Lung (tissue), 12 donors: Measurements from ENCODE around the gene CLIP3. TPM values are rescaled to one million over a fixed set of nuclear protein-coding genes. Genes with fewer than 3 reads are reported as not detected.
A peak's percentile ranks its signal among the peaks of the same experiment; 100 is the strongest.

ENCODE experiments used
- ATAC-seq: fragments of 200-7000 bp; cut with Tn5 transposase; one replicate; pipeline ENCODE4 v1.9.1; 2020; ENCODE audit warnings: moderate number of reproducible peaks; ENCODE audit not compliant: insufficient read depth, low FRiP score
- DNase-seq, 3 donors: peaks; one replicate each; pipeline ENCODE4 v3.0.0-alpha.2; 2013 to 2017
- H3K27ac ChIP-seq, 2 donors: one replicate each; pipeline ENCODE4 v1.5.1; 2013; ENCODE audit warnings: mild to moderate bottlenecking in 2 of 2, moderate library complexity in 2 of 2, control low read depth in 1 of 2, inconsistent platforms in 1 of 2, low read depth in 1 of 2, low read length in 1 of 2
- H3K27me3 ChIP-seq, 3 donors: one replicate each; pipeline ENCODE4 v1.5.1; 2013; ENCODE audit warnings: low read length in 2 of 3; ENCODE audit not compliant: control insufficient read depth in 3 of 3, insufficient read depth in 3 of 3
- H3K36me3 ChIP-seq, 4 donors: one replicate each; pipeline ENCODE4 v1.5.1; 2013; ENCODE audit warnings: low read length in 4 of 4, mild to moderate bottlenecking in 1 of 4, moderate library complexity in 1 of 4; ENCODE audit not compliant: control insufficient read depth in 4 of 4, insufficient read depth in 4 of 4
- H3K4me1 ChIP-seq, 5 donors: one replicate each; pipeline ENCODE4 v1.5.1; 2013; ENCODE audit warnings: low read length in 5 of 5, mild to moderate bottlenecking in 2 of 5, moderate library complexity in 1 of 5; ENCODE audit not compliant: control insufficient read depth in 5 of 5, insufficient read depth in 5 of 5
- H3K4me3 ChIP-seq: one replicate; pipeline ENCODE4 v1.5.1; 2013; ENCODE audit warnings: mild to moderate bottlenecking, control low read depth, moderate library complexity
- H3K9ac ChIP-seq, 2 donors: one replicate each; pipeline ENCODE4 v1.5.1; 2013; ENCODE audit warnings: low read length in 2 of 2, control low read depth in 1 of 2; ENCODE audit not compliant: insufficient read depth in 1 of 2
- H3K9me3 ChIP-seq, 4 donors: one replicate each; pipeline ENCODE4 v1.5.1; 2013; ENCODE audit warnings: low read length in 3 of 4, mild to moderate bottlenecking in 1 of 4, moderate library complexity in 1 of 4; ENCODE audit not compliant: control insufficient read depth in 4 of 4, insufficient read depth in 3 of 4
- WGBS, 2 donors: extraction: QIAGEN DNeasy Blood & Tissue Kit; methylation state at CpG; one replicate each; pipeline ENCODE4 v1.1.7; 2013; 5-methylcytosine and 5-hydroxymethylcytosine counted together
- polyA plus RNA-seq, 2 donors: library from polyadenylated mRNA; stranded (reverse); fragments of 200-250 nt; gene quantifications; one replicate each; pipeline ENCODE4 v1.2.1, GENCODE V29; 2013
- total RNA-seq, 2 donors: library from RNA; depleted of rRNA in 1 of 2; stranded (reverse); fragments of >200 nt in 1 of 2; gene quantifications; one replicate each; pipeline ENCODE4 v1.2.1, GENCODE V29; 2014 to 2021
- TF ChIP-seq, protein P1 (sequence below): IDR thresholded peaks from 2 replicates; pipeline ENCODE4 v1.5.1; 2012; ENCODE audit warnings: mild to moderate bottlenecking; ENCODE audit errors: control extremely low read depth, extremely low read depth
- donor health status: control.
- donor health status: control.
- donor health status: Bipolar disorder and iron deficiency.
- donor health status: healthy.
- donor health status: DM: yes; HTN: yes; CAD: no.

CLIP3 gene
- total and polyA plus RNA-seq, 4 donors: 1.6 to 17.6 (median 5.3) TPM

DNA sequence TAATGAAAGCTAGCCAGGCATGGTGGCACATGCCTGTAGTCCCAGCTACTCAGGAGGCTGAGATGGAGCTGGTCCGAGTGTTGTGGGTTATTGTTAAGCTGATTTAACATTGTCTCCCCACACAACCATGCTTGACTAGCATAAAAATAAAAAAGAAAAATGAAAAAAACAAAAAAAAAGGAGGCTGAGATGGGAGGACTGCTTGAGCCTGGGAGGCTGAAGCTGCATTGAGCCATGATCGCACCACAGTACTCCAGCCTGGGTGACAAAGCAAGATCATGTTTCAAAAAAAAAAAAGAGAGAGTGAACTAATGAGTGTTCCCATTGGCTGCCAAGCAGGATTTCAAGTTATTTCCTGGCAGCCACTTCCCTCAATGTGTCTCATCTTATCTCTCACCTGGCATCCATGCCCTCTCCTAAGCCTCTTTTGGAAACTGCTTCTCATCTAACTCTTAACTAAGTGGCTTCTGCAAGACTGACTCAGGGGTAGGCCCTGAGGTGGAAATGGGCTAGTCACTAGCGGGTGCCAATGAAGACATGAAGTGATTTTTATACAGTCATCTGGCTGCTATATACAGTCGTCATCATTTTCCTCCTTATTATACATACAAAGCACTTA is 16.5 kb upstream of the CLIP3 start:
- Histone ChIP-seq H3K36me3 (no peaks in the 10 kb centered on the region), H3K9me3 (no peaks in the 10 kb centered on the region), H3K4me1 (no peaks in the 10 kb centered on the region), H3K27me3 (no peaks in the 10 kb centered on the region), H3K9ac (no peak overlapping the region), H3K4me3 (no peak overlapping the region), H3K27ac (no peak overlapping the region)
- ATAC-seq: no peak
- TF ChIP-seq, protein P1, sequence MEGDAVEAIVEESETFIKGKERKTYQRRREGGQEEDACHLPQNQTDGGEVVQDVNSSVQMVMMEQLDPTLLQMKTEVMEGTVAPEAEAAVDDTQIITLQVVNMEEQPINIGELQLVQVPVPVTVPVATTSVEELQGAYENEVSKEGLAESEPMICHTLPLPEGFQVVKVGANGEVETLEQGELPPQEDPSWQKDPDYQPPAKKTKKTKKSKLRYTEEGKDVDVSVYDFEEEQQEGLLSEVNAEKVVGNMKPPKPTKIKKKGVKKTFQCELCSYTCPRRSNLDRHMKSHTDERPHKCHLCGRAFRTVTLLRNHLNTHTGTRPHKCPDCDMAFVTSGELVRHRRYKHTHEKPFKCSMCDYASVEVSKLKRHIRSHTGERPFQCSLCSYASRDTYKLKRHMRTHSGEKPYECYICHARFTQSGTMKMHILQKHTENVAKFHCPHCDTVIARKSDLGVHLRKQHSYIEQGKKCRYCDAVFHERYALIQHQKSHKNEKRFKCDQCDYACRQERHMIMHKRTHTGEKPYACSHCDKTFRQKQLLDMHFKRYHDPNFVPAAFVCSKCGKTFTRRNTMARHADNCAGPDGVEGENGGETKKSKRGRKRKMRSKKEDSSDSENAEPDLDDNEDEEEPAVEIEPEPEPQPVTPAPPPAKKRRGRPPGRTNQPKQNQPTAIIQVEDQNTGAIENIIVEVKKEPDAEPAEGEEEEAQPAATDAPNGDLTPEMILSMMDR: no peak
- WGBS, 2 donors: 93 to 95% methylated on average over 4 of the region's 4 CpGs
- DNase-seq: no peak

DNA sequence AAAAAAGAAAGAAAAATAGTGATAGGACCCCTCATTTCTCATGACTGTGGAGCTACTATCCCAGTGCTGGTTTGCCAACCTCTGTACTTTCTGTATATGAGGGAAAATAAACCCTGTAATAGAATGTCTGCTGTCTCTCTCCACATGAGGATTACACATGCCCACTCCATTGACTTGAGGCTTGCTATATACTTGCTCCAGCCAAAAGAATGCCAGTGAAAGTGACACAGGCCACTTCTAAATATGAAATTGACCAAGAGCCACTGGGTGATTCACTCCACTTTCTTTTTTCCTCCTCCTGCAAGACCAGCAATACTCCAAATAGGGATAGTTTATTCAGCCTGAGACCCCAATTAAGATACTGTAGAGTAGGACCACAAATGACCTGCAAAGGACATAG is 15.2 kb upstream of the CLIP3 start:
- DNase-seq (no peak), ATAC-seq (no peak)
- H3K4me3 ChIP-seq: no peak overlapping the region
- no peak overlapping the region for H3K9ac ChIP-seq
- no peaks in the 10 kb centered on the region for H3K27me3 ChIP-seq
- no peaks in the 10 kb centered on the region for H3K4me1 ChIP-seq
- H3K9me3 ChIP-seq: no peaks in the 10 kb centered on the region
- TF ChIP-seq, protein P1: no peak
- H3K36me3 ChIP-seq: no peaks in the 10 kb centered on the region
- H3K27ac ChIP-seq: no peak overlapping the region

DNA sequence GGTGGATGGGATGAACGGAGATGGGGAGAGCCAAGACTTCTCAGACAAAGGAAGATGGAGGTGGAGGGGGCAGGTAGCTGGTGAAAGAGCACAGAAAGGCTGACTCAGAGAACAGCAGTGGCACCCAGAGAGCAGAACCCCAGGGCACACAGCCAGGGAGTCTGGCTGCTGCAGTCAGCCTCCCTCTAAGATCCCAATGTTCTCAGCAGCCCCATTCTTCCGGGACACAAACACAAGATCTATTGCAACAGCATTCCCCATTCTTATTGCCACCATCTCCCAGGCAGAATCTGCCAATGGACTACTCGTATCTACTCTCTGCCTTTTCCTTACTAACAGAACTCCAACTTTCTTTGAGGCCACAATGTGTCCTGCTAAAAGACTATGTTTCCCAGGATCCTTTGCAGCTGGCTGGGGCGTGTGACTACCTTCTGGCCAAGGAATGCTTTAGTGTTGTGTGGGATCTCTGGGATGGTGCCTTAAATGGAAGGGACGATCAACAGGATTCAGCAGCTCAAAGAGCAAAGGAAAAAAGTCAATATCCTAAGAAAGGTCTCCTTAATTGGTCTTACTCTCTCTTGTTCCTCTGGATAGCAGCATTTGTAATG is 13.9 kb upstream of the CLIP3 start:
- ATAC-seq (no peak), DNase-seq (no peak)
- Histone ChIP-seq H3K27me3 (no peaks in the 10 kb centered on the region), H3K9ac (no peak overlapping the region), H3K36me3 (no peaks in the 10 kb centered on the region), H3K4me3 (no peak overlapping the region), H3K27ac (no peak overlapping the region), H3K9me3 (no peaks in the 10 kb centered on the region), H3K4me1 (peaks cover 0 to 2% (median 0%) of the 10 kb centered on the region in 5 donors)
- 92 to 95% methylated on average over 5 of the region's 5 CpGs for WGBS, 2 donors
- TF ChIP-seq, protein P1: no peak

DNA sequence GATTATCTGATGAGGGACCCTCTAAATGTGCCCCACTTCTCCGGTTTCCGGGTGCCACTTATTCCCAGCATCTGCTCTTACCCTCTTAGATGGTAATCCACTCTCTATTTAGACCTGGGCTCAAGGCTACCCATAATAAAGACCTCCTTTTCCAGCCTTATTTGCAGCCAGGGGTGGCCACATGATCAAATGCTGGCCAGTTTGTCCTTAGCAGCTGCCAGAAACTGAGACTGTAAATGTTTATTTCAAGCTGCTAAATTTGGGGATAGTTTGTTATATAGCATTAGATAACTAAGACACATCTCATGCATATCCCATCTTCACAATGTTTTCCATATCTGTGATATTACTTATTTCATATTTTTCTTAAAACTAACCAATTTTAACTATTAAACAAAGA is 11.3 kb upstream of the CLIP3 start:
- Histone ChIP-seq H3K36me3 (peaks cover 0 to 4% (median 0%) of the 10 kb centered on the region in 4 donors), H3K4me1 (peaks cover 0 to 2% (median 0%) of the 10 kb centered on the region in 5 donors), H3K9ac (no peak overlapping the region), H3K4me3 (no peak overlapping the region), H3K27me3 (no peaks in the 10 kb centered on the region), H3K9me3 (no peaks in the 10 kb centered on the region), H3K27ac (no peak overlapping the region)
- DNase-seq (peak in 2 of 3 donors; percentile 14 to 42), ATAC-seq (no peak)
- 91 to 94% methylated on average over 2 of the region's 2 CpGs for WGBS, 2 donors
- TF ChIP-seq, protein P1: no peak
